Activated CD8-positive, alpha-beta memory T cell treated with anti-CD3 and anti-CD28 coated beads, Interleukin-2, amount 50 U/mL, for 4 hours (primary cell): ENCODE measurements around the gene NBEAL2.

ENCODE experiments used
- DNase-seq: peaks from one replicate; pipeline ENCODE4 v3.0.0-alpha.2; 2020

Gene NBEAL2

GRCh38 chr3:46978985-46979944 is at the start of gene NBEAL2:
TSS of gene NBEAL2 (plus strand) at chr3:46979666. CDS start at chr3:46979862, 196 bp downstream.
- DNase-seq = peak; percentile 95

GRCh38 chr3:46930166-46930944 is 49.1 kb upstream of the NBEAL2 start:
- no peak for DNase-seq

GRCh38 chr3:46930945-46931403 is 48.5 kb upstream of the NBEAL2 start:
- DNase-seq = no peak

- no peak for DNase-seq
Measured at GRCh38 chr3:46931631-46932331, 47.7 kb upstream of the NBEAL2 start.

- no peak for DNase-seq
Measured at GRCh38 chr3:46932455-46933225, 46.8 kb upstream of the NBEAL2 start.

GRCh38 chr3:46933261-46933660 is 46.2 kb upstream of the NBEAL2 start:
- no peak for DNase-seq

- no peak for DNase-seq
Measured at GRCh38 chr3:46934072-46934471, 45.4 kb upstream of the NBEAL2 start.

GRCh38 chr3:46934498-46935167 is 44.8 kb upstream of the NBEAL2 start:
- DNase-seq = no peak

GRCh38 chr3:46935168-46935858 is 44.2 kb upstream of the NBEAL2 start:
- DNase-seq = no peak

- DNase-seq = no peak
Measured at GRCh38 chr3:46935989-46936558, 43.4 kb upstream of the NBEAL2 start.

GRCh38 chr3:46936733-46937250 is 42.7 kb upstream of the NBEAL2 start:
- no peak for DNase-seq

GRCh38 chr3:46938118-46938517 is 41.3 kb upstream of the NBEAL2 start:
- DNase-seq = no peak

- DNase-seq = no peak
Measured at GRCh38 chr3:46939578-46940445, 39.7 kb upstream of the NBEAL2 start.

GRCh38 chr3:46942076-46942475 is 37.4 kb upstream of the NBEAL2 start:
- no peak for DNase-seq

GRCh38 chr3:46942481-46943236 is 36.8 kb upstream of the NBEAL2 start:
- no peak for DNase-seq

GRCh38 chr3:46943237-46944187 is 36.0 kb upstream of the NBEAL2 start:
- no peak for DNase-seq

GRCh38 chr3:46944191-46944590 is 35.3 kb upstream of the NBEAL2 start:
- no peak for DNase-seq
